ENCODE data around the gene CDH4.

CDH4 gene

DNA sequence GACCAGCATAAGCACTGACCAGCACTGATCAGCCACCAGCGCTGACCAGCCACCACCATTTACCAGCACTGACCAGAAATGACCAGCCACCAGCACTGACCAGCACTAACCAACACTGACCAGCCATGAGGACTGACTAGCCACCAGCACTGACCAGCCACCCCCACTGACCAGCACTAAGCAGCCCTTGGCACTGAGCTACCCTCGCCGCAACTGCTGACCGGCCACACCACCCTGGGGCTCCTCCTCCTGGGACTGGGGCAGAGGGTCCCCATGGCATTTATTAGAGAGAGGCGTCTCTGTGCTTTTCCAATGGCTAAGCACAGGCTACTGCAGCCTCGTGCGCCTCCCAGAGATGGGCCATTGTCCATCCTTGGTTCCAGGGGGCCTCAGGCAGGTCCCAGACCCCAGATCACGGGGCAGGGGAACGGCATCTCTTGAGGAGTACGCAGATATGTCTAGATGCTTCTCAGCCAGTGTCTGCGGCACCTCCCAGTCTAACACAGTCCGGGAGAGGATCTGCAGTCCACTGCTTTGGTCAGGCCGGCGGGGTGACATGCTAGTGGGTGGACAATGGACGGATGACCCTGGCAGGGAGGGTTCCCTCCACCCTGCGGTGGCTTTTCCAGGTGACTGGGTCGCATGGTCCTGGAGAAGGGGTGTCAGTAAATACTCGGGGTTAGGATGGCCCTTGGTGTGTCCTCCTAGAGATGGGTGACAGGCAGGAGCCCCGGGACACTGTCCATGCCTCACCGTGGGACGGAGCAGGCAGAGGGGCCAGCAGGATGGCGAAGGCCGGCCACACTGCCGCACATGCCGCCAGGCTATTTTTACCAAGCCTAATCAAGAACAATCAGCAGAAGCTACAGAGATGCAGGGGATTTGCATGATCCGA lies 645.6 kb downstream of the CDH4 start:
- no peak for DNase-seq (ENCODE audit: low read depth in 1 of 2, low spot score in 1 of 2)

DNA sequence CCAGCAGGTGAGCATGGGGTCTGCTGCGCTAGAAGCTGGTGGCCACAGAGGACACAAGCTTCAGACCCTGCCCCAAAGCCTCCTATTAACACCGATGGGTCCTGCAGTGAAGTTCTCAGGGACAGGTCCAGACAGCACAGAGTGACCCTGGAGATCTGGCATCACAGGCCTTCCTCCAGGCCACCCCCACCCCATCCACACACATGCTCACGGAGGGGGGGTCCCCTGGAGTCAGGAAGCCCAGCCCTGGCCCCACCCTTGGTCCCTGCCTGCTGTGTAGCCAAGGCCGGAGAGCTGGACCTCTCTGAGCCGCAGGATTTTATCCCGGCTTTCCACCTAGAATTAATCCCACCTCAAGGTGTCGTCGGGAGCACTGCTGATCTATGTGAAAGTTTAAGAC lies 646.3 kb downstream of the CDH4 start:
- no peak for DNase-seq (ENCODE audit: low read depth in 1 of 2, low spot score in 1 of 2)

DNA sequence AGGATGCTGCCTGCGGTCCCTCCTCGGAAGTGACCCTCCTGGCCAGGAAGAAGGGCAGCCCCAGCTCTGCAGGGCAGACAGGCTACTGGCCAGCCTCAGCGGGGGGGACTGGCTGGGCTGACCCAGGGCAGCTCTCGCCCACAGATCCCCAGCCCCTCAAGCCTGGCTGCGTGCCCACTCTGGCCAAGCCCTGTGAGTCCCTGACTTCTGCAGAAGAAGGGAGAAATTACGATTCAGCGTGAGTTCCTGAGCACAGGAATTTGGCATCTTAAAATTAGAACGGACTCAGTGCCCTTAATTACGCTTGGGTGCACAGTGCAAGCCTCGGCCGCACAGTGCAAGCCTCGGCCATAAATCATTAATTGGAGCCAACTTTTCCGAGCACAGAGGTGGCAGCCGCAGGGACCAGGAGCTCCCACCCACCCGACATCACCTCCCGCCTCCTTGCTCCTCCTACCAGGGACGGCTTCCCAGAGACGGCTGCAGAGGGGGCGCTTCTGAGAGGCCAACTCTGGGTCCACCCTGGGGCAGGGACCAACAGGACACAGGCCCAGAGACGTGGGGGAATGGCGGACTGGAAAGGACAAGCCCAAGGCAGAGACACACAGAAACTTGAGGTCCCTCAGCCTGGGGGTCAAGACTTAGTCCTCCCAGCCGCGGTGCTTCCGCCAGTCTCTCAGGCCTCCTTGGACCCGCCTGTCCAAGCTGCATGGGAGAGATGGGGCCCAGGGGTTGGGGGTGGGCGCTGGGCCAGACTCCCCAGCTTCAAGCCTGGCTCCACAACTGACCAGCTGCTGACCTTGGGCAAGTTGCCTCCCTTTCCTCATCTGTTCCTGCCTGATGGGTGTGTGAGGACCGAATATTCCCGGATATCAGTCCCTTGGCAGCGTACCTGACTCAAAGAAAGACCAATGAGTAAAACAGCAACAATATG lies 648.2 kb downstream of the CDH4 start:
- no peak for DNase-seq (ENCODE audit: low read depth in 1 of 2, low spot score in 1 of 2)

DNA sequence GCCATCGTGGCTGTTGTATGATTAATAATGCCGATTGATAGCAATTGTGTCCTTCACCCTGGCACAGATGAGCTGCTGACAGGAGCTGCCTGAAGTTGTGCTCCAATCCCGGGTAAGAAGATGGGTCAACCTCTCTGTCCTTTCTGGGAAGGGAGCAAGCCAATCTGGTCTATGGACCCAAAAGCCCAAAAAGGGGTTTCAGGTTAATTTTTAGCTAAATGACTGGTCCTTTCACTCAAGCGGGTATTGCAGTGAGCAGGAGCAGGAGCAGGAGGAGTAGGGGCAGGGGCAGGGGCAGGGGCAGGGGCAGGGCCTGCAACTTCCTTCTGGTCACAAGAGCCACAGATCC lies 648.9 kb downstream of the CDH4 start:
- DNase-seq (ENCODE audit: low read depth in 1 of 2, low spot score in 1 of 2): no peak

DNA sequence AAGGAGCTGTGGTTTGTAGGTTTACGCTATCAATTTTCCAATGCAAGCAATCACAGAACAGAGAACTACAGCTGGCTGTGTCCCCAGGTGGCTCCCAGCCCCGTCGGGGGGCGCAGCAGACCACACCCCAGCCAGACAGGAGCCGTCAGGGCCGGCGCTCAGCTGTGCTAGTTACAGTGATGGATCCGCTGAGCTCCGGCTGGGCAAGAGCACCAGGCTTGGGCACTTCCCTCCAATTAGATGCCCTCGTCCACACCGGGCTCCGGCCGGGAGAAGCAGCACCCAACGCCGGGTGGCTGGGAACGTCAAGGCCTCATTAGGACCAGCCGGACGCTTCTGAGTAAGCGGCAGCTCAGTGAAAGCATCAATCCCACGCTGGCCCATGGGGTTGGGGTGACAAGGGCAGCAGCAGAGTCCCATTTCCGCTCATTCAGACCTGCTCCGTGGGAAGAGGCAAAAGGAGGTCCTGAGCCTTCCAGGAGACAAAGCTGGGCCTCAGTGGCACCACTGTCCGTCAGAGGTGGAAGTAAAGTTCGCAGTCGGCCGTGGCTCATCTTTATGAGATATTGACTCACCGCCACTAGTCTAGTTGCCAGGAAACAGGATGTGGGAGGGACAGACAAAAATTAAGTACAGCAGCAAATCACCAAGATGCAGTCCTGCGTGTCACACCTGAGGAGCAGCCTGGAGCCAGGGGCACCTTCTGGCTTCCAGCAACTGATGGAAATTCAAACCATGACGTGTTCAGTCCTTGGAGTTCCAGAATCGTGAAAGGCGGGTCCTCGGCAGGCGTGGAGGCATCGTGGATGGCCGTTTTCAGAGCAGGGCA lies 649.5 kb downstream of the CDH4 start:
- no peak for DNase-seq (ENCODE audit: low read depth in 1 of 2, low spot score in 1 of 2)

DNA sequence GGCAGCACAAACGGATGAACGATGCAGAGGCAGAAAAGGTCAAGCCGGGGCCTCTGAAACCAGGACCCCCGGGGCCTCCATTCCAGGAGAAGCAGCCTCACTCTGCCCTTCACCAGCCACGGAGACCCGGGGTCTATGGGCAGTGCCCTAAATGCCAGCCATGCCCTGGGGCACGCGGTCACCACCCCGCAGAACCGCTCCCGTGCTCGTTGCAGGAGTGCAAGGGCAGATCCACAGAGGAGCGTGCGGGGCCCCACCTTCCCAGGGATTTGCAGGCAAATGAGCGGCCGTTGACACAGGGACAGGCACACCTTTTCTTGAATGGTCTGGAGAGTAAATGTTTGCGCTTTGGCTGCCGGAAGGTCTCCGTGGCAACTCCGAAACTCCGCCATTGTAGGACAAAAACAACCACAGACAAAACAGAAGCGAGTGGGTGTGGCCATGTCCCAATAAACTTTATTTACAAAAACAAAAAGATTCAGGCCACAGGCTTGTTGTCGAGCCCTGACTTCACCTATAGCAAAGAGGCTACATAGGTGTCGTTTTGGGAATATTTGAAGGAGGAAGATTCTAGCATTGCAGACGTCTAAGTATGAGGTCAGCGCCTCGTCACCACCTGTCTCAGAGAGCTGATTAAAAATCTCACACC lies 650.3 kb downstream of the CDH4 start:
- no peak for DNase-seq (ENCODE audit: low read depth in 1 of 2, low spot score in 1 of 2)

DNA sequence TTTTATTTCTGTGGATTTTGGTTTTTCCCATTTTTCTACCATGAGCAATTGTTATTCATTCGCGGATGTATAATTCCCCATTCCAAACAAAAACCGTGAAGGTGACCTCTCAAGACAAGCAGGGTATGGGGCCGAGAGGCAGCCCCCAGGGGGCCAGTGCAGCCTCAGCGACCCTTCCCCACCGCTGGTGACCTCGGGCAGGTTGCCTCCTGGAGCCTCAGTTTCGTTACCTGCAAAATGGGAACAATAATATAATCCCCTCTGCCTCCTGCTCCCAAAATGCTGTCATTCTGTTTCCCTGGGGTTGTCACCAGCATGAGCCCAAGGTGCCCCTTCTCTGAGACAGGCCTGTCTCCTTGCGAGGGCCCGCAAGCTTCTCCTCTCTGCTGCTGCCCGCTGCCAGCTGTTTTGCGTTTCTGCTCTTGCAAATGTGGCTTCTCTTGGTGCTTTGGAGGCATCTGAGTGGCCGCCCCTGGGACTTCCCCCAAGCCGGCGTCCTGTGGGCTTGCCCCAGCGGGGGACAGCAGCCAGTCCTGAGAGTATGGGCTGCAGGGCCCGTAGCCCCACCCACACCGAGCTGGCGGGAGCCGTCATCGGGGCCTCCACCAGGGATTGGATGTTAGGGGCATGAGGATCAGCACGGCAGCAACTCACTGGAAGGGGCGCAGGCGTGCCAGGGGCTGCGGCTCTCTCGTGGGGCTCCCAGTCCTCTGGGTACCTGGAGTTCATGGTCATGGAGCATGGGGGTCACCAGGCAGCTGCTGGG lies 651.7 kb downstream of the CDH4 start:
- no peak for DNase-seq (ENCODE audit: low read depth in 1 of 2, low spot score in 1 of 2)

DNA sequence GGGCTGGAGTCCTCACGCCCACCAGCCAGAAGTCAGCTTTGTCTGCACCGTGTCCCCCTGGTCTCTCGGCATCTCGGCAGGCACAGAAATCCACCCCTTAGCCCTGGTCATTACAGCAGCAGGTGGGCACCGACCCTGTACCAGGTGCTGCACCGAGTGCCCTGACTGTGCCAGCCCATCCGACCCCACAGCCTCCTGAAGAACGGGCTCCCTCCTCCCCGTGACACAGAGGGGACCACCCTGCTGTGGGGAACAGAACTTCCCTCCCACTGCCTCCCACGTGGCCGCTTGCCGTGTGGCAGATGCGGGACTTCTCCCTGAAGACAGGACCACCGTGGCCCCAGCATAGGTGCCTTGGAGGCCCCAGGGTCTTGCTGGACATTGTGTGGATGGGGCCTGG lies 652.4 kb downstream of the CDH4 start:
- no peak for DNase-seq (ENCODE audit: low read depth in 1 of 2, low spot score in 1 of 2)

DNA sequence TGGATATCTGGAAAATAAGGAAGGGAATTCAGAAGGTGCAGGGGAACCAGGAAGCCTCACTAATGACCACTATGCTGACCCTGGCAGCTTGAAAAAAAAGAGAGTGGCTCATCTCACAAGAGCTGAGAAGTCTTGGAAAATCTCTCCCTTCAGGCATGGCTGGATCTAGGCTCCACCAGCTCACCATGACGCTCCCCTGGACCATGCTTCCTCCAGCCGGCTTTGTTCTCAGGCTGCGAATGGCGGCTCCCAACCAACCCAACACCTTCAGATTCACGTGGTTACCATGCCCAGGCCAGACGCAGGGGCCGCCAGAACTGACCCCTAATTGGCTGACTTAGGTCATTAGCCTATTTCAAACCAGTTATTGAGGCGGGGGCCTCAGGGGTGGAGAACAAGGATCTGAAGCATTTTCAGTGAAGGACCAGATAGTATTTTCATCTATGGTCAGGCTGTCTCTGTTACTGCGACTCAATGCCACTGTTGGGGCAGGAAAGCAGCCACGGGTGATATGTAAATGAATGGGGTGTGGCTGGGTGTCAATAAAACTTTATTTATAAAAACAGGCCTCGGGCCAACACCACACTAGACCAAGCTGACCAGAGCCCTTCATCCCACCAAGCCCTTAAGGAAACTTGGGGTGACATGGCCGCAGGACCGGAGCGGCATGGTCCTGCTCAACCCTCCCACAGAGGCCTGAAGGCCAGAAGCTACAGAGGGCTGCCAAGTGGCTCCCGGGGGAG lies 653.9 kb downstream of the CDH4 start:
- DNase-seq (ENCODE audit: low read depth in 1 of 2, low spot score in 1 of 2): no peak

DNA sequence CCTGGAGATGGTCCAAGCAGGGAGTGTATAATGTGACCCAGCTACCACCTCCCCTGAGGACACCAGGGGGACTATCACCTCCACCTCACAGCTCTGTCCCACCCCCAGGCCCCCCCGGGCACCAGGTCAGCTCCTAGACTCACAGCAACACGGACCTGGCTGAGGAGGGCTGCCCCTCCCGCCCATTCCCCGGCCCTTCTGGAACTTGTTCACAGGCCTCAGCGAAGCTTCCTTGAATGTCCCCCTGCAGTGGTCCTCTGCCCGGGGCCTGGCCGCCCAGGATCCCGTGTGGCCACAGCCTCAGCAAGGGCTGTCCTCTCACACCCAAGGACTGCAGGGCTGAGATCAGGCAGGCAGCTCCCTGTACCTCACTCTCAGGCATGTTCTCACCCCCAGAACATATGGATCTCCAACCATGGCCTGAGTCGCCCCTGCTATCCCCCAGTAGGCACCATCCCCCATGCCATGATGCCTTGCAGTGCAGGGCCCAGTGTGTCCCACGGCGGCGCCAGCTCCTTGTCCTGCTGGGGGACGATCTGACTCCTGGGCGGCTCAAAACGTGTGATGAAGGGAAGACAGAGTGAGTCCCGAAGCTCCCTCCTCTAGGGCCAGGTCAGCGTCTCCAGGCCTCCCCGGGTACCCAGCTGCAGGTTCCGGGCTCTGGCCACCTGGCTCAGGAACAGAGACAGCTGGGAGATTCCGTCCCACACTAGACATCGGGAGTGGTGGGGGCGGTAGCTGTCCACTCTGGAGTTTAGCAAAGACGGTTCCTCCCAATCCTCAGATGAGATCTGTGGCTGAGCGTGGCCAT lies 655.2 kb downstream of the CDH4 start:
- DNase-seq (ENCODE audit: low read depth in 1 of 2, low spot score in 1 of 2): no peak

DNA sequence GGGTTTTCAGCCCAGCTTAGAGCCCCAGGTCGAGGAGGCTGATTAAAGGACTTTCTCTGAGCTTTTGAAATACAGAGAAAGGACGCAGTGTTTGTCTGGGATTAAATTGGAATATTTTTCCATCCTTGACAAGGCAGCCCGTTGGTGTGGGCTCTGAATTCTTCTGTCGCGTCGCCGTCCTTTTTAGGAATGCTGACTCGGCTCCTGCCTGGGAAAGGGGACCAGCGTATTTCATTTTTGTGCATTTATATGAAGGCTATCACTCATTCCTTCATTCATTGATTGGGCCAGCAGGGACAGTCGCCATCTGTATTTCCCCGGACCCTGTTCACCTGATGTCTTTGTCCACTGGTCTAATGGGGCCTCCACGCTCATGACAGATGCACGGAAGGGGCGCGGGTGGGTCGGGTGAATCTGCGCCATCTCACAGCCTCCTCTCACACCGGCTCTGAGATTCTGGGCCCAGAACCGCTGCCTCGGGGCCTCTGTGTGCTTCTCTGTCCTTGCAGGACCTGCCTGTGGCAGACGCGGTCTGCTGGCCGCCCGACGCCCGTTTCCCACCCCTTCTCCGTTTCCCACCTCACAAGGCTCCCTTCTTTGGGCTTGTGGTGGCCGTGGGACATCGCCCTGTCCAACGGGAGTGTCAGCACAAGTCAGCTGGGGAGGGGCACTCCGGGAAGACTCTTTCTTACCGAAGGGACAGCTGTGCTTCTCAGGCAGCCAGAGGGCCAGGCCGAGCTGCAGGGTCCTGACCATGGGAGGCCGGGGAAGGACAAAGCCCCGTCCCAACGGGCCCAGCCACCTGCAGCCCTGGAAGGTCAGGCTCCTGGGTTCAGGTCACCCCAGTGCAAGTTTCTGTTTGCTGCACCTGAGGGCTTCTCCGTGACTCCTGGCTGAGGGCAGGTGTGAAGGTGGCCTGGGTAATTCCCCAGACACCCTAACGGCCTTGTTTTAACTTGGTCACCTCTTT lies 656.3 kb downstream of the CDH4 start:
- DNase-seq (ENCODE audit: low read depth in 1 of 2, low spot score in 1 of 2): no peak

DNA sequence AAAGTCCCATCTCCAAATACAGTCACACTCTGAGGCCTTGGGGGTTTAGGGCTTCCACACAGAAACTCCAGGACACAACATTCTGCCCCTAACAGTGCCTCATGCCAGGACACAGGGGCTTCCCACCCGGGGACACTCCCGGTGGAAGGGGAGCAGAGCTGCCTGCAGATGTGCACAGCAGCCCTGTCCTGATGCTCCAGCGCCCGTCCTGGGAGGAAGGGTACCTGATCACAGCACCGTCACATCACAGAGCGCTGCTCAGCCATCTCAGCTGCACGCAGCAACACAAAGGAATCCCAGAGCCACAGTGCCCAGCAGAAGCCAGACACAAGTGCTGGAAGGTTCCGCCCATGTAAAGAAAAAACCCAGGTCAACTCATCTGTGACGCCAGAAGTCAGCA lies 657.0 kb downstream of the CDH4 start:
- no peak for DNase-seq (ENCODE audit: low read depth in 1 of 2, low spot score in 1 of 2)

DNA sequence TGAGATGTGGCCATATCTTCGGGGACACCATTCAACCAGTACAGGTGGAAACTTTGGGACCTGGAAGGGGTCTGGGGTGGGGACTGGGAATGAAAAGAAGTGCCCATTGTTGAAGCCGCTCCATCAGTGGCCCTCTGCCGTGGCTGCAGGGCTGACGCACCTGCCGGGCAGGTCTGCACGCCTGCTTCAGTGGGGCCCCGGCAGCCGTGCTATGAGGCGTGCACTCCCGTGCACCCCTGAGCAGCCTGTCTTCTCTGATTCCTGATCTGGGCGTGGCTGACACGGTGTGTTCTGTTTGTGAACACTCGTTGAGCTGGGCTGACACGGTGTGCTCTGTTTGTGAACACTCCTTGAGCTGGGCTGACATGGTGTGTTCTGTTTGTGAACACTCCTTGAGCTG lies 657.8 kb downstream of the CDH4 start:
- no peak for DNase-seq (ENCODE audit: low read depth in 1 of 2, low spot score in 1 of 2)

DNA sequence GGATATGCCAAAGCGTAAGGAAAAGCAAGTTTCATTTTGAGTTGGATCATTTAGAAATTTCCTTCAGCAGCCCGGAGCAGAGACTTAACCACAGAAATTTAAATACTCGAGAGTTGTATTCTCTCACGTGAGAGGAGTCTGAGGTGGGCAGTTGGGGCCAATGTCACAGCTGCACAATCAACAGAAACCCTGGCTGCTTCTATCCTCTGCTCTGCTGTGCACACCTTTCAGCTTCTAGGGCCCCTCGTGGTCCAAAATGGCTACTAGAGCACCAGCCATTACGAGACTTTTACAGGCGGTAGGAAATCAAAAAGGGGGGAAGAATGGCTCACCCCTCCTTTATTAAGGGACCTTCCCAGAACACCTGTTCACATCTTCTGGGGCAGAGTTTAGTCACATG lies 659.8 kb downstream of the CDH4 start:
- DNase-seq (ENCODE audit: low read depth in 1 of 2, low spot score in 1 of 2): no peak

DNA sequence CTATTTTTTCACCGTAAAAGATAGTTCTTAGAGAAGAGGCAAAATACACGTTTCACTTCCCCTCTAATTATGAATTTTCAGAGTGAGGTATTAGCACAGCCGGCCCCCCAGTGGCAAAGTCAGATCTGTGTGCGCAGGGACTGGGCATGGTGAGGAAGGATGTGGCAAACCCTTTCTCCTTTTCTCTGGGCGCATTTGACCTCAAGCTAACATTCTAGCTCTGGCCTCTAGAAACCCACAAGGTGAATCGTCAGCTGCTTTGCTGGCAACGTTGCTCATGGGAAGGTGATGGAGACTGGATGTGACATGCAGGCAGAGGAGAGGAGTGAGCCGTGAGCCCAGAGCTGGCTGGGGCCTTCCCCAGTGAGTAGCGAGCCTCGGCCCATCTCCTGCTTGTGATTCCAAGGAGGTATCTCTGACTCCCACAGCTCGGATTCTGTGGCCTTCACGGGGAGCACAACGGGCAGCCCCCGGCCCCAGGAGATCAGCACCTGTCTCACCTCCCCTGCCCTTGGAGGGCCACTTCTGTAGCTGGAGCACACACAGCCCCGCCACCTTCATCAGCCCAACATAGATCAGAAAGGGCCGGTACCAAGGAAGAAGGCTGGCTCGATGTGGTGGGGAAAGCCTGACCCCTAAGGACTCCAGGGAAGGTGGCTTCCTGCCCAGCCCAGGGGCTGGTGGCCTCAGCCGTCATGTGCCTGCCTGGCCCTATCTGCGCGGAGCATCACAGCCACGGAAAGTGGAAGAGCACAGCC lies 660.8 kb downstream of the CDH4 start:
- no peak for DNase-seq (ENCODE audit: low read depth in 1 of 2, low spot score in 1 of 2)

DNA sequence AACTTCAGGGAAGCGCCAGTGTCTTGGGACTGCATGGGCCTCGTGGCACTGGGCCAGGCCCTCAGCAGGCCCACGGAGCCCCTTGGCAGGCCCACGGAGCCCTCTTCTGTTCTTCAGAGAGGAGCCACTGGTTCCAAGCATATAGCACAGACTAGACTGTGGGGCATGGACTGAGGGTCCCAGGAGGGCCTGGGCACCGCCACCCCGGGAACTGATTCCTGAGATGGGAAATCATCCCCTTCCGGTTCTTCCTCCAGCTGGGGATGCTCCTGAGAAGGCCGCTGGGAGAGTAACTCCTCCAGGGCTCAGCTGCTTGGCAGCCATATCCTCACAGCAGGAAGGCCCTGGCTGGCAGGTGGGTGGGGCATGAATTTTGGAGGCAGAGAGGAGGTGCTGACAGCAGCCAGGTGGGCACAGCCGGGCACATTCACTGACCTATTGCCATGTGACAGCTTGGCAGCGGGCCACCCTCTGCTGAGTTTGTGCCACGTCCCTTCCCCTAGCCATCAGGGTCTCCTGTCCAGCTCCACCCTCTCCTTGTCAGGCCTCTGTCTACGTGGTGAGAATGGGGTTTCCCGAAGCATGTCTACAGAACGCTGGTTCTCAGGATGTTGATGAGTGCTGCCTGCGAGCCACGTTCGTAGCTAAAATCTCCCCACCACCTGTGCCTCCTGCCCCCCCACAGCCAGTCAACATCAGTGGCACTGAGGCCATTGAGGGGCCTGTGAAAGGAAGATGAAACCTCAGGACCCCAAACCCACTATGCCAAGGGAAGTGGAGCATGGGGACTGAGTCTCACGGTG lies 661.6 kb downstream of the CDH4 start:
- DNase-seq (ENCODE audit: low read depth in 1 of 2, low spot score in 1 of 2): no peak

Measured in stimulated activated CD4-positive, alpha-beta T cell treated with anti-CD3 and anti-CD28 coated beads, Interleukin-15, amount 100 ng/mL, for 1 hour (primary cell).